ENCODE measurements around the gene WNK2. TPM values are rescaled to one million over a fixed set of nuclear protein-coding genes. Genes with fewer than 3 reads are reported as not detected.

The WNK2 gene
- total and polyA plus RNA-seq, 12 donors = 1.1 to 17.6 (median 8.4) TPM

DNA sequence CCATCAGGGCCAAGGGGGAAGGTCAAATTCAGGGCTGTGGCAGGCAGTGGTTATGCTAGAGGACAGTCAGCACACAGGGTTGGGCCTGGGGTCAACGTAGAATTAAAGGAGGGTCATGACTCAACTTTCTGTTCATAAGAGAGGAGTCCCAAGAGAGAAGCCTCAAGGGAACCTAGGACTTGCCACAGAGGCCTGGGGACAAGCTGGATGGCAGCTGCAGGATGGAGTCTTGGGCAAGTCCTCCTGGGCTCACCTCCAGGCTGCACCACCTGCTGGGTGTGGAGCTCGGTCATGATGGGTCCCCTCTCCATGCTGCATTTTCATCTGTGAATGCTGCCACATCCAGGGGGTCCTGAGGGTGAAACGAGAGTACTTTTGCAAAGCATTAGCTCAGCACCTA lies 9.0 kb upstream of the WNK2 start:
- H3K9me3 ChIP-seq (replicated peaks in 1 of 3) = no peaks in the 10 kb centered on the region
- intact Hi-C loops (cut with DNase I) = no loop called here
- 74 to 89% (median 83%) methylated on average over 3 of the region's 3 CpGs for whole genome bisulfite sequencing, 4 donors
- H3K36me3 ChIP-seq (replicated peaks in 1 of 2) = no peaks in the 10 kb centered on the region
- no peak for DNase-seq
- H3K27me3 ChIP-seq = no peaks in the 10 kb centered on the region
- no peaks in the 10 kb centered on the region for H3K4me1 ChIP-seq (replicated peaks in 1 of 2)
- H3K27ac ChIP-seq = no peak overlapping the region
- no peak for TF ChIP-seq POLR2A (IDR thresholded peaks at IDR 0.05)
- no peak overlapping the region for H3K4me3 ChIP-seq

DNA sequence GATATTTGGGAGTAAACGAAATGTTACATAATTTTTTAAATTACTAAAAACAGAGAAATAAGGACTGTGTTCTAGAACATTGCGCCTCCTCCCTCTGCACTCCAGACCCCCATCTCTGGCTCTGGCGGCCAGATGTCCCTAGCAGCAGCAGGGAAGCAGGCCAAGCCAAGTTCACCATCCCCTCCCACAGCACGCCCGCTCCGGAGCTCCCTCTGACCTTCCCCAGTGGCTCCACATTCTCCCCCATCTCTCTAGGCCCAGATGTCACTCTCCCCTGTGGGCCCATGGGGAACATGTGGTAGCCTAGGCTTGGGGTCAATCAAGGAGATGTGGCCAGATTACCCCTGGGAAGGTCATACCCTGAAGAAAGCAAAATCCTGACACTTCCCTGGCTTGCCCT lies 6.3 kb upstream of the WNK2 start:
- 76 to 94% (median 90%) methylated on average over 6 of the region's 6 CpGs for WGBS, 4 donors

DNA sequence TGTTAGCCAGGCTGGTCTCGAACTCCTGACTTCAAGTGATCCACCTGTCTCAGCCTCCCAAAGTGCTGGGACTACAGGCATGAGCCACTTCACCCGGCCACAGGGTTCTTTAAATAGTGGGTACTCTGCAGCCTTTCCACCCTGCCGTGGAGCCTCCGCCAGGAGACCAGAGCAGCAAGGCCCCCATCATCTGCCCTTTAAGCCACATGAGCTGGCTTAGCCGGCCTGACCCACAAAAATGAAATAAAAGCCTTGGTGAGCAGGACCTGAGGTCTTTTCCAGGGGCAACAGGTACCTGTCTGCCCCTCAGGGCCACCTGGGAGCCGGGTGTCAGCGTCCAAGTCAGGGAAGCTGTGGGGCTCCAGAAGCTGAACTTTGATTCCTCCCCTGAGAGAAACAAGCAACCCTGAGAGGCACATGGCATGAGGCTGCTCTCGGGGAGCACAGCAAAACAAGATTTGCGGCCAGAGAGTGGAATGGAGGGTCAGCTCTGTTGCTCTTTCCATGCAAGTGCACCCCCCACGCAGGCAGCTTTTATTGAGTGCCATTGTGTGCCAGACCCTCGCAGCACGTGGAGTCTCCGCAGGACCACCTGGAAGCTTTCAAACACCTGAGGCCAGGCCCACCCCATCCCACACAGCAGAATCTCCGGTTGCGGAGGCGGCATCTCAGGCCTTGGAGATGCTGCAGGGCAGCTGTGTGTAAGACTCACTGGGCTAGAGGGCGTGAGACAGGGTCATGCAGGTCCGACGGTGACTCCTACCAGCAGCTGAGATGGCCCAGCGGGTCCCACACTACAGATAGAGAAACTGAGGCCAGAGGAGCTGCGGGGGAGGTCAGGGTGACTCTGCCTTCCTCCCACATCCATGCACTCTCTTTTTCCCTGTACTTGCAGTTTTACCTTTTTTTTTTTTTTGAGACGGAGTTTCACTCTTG lies 4.8 kb upstream of the WNK2 start:
- TF ChIP-seq POLR2A (IDR thresholded peaks at IDR 0.05) (no peak), CTCF (IDR thresholded peaks at IDR 0.05) (no peak)
- Histone ChIP-seq H3K4me1 (replicated peaks in 1 of 2) (peaks cover 0 to 6% of the 10 kb centered on the region in 2 donors), H3K27me3 (peaks cover 3% of the 10 kb centered on the region), H3K27ac (no peak overlapping the region), H3K4me3 (no peak overlapping the region), H3K9me3 (replicated peaks in 1 of 3) (no peaks in the 10 kb centered on the region), H3K36me3 (replicated peaks in 1 of 2) (no peaks in the 10 kb centered on the region)
- intact Hi-C loops (cut with DNase I) = no loop called here
- DNase-seq = no peak
- WGBS, 4 donors = 84 to 93% (median 86%) methylated on average over 11 to 22 of the region's 22 CpGs

More for the DNA sequence above, 6.3 kb upstream of the WNK2 start:
- H3K4me1 ChIP-seq (replicated peaks in 1 of 2) = no peaks in the 10 kb centered on the region
- H3K36me3 ChIP-seq (replicated peaks in 1 of 2) = no peaks in the 10 kb centered on the region
- intact Hi-C loops (cut with DNase I) = no loop called here
- H3K27me3 ChIP-seq = peaks cover 3% of the 10 kb centered on the region
- no peak overlapping the region for H3K27ac ChIP-seq
- DNase-seq = no peak
- no peak overlapping the region for H3K4me3 ChIP-seq
- no peaks in the 10 kb centered on the region for H3K9me3 ChIP-seq (replicated peaks in 1 of 3)
- TF ChIP-seq CTCF (IDR thresholded peaks at IDR 0.05) (no peak), POLR2A (IDR thresholded peaks at IDR 0.05) (no peak)

DNA sequence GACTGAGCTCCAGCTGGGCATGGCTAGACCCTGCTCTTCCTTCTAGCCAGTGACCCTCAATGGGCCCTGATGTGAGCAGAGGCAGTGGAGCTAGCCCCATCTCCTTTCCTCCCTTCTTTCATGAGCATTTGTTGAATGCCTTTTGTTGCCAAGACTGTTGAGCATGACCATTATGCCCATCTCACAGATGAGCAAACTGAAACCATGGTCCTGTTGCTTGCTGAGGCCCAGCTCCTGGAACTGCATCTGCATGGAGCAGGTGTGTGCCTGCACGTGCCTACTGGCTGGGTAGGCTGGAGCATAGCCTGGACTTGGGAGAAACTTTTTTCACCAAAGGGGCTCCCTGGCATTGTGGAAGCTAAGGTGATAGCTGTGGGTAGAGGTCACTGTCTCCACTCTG lies 3.0 kb upstream of the WNK2 start:
- H3K9me3 ChIP-seq (replicated peaks in 1 of 3) = no peaks in the 10 kb centered on the region
- DNase-seq = no peak
- WGBS, 4 donors = 60 to 100% (median 70%) methylated on average over 1 of the region's 1 CpG
- no peak for TF ChIP-seq POLR2A (IDR thresholded peaks at IDR 0.05)
- no peak for TF ChIP-seq CTCF (IDR thresholded peaks at IDR 0.05)
- H3K27me3 ChIP-seq = peaks cover 3% of the 10 kb centered on the region
- intact Hi-C loops (cut with DNase I) = no loop called here
- H3K27ac ChIP-seq = no peak overlapping the region
- H3K36me3 ChIP-seq (replicated peaks in 1 of 2) = no peaks in the 10 kb centered on the region
- H3K4me3 ChIP-seq = no peak overlapping the region
- peaks cover 6 to 11% of the 10 kb centered on the region in 2 donors for H3K4me1 ChIP-seq (replicated peaks in 1 of 2)

Measured in adrenal gland (tissue), 12 donors.